Stomach (tissue), 4 donors: ENCODE data around the gene SRPRB.

Experiments used
- EP300 ChIP-seq: sonication (generic); formaldehyde crosslinking; IDR thresholded peaks from one replicate; pipeline ENCODE4 v1.6.1; 2017; ENCODE audit warnings: antibody characterized with exemption
- POLR2AphosphoS5 ChIP-seq, 3 donors: sonication (generic); formaldehyde crosslinking; IDR thresholded peaks; one replicate each; pipeline ENCODE4 v1.6.1; 2016; ENCODE audit warnings: antibody characterized with exemption in 3 of 3
- TF ChIP-seq, protein P1 (sequence below), 7 experiments: fragments of 450-650 bp in 4 of 7; fragments of 200-600 bp in 3 of 7; sonication (generic) in 3 of 7; IDR thresholded peaks; one replicate each; pipeline ENCODE4 v1.5.1; 2016 to 2019; ENCODE audit warnings: antibody characterized with exemption in 7 of 7, control low read depth in 2 of 7, mild to moderate bottlenecking in 1 of 7

DNA sequence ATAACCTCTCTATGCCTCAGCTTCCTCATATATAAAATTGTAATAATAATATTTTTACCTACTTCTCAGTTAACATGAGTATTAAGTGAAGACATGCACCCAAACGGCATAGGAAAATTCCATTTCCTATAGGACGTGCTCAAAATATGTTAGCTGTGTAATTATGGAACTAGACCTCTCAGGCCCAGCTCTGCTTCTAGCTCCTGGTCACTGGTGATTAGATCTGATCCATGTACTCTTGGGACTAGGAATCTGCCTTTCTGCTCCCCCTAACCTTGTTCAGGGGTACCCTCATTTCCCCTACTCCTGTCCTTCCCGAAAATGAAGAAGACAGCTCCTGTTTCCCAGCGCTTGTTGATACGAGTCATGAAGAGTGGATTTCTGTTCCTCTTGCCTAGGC is 29.8 kb upstream of the SRPRB start:
- no peak for TF ChIP-seq POLR2AphosphoS5 (IDR thresholded peaks at IDR 0.05)
- TF ChIP-seq EP300 = no peak
- TF ChIP-seq, protein P1, sequence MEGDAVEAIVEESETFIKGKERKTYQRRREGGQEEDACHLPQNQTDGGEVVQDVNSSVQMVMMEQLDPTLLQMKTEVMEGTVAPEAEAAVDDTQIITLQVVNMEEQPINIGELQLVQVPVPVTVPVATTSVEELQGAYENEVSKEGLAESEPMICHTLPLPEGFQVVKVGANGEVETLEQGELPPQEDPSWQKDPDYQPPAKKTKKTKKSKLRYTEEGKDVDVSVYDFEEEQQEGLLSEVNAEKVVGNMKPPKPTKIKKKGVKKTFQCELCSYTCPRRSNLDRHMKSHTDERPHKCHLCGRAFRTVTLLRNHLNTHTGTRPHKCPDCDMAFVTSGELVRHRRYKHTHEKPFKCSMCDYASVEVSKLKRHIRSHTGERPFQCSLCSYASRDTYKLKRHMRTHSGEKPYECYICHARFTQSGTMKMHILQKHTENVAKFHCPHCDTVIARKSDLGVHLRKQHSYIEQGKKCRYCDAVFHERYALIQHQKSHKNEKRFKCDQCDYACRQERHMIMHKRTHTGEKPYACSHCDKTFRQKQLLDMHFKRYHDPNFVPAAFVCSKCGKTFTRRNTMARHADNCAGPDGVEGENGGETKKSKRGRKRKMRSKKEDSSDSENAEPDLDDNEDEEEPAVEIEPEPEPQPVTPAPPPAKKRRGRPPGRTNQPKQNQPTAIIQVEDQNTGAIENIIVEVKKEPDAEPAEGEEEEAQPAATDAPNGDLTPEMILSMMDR (IDR thresholded peaks at IDR 0.05) = no peak
